K562 (cell line): Measurements from ENCODE around the gene NECTIN2. TPM values are rescaled to one million over a fixed set of nuclear protein-coding genes. Genes with fewer than 3 reads are reported as not detected.

Source experiments
- DACH1 ChIP-seq: fragments of 450-650 bp; IDR thresholded peaks from 2 replicates; pipeline ENCODE4 v1.6.1; 2018; ENCODE audit not compliant: partially characterized antibody
- HLTF ChIP-seq: fragments of 450-650 bp; IDR thresholded peaks from 2 replicates; pipeline ENCODE4 v1.6.1; 2016
- KHSRP ChIP-seq: fragments of 450-650 bp; IDR thresholded peaks from 2 replicates; pipeline ENCODE4 v1.6.1; 2017
- MAZ ChIP-seq, 2 experiments: fragments of 450-650 bp in 1 of 2; sonication (generic) in 1 of 2; formaldehyde crosslinking; IDR thresholded peaks in 1 of 2; conservative IDR thresholded peaks in 1 of 2; 2 replicates each; pipeline versions ENCODE4 v1.4.0 to v1.5.0; 2020; ENCODE audit warnings: mild to moderate bottlenecking in 1 of 2, missing genetic modification reagents in 1 of 2
- polyA plus RNA-seq, 8 experiments: library from polyadenylated mRNA; depleted of rRNA in 4 of 8; stranded (reverse) in 5 of 8; unstranded in 3 of 8; fragments of >200 nt; fragmentation: Nextera tagmentation in 2 of 8; fragmentation: Illumina TruSeq in 1 of 8; extraction: Ambion mirVana in 2 of 8; extraction: Trizol in 1 of 8; gene quantifications; 2 replicates each; pipeline versions ENCODE4 v1.2.1 to v1.2.3, GENCODE V29; 2011 to 2014; ENCODE audit warnings: inconsistent platforms in 1 of 8, missing spikeins in 1 of 8
- total RNA-seq, 7 experiments: library from RNA; depleted of rRNA in 6 of 7; stranded (reverse); fragments of >200 nt in 6 of 7; fragmentation: Illumina TruSeq in 2 of 7; extraction: Trizol in 2 of 7; gene quantifications; 2 replicates each; pipeline versions ENCODE4 v1.2.1 to v1.2.3, GENCODE V29; 2011 to 2021; ENCODE audit warnings: low replicate concordance in 1 of 7
- TF ChIP-seq, protein P1 (sequence below): fragments of 450-650 bp; IDR thresholded peaks from 2 replicates; pipeline ENCODE4 v1.6.1; 2016; ENCODE audit warnings: mild to moderate bottlenecking, moderate library complexity
- TF ChIP-seq, protein P2 (sequence below): IDR thresholded peaks from 2 replicates; pipeline ENCODE4 v1.6.1; 2016; ENCODE audit warnings: missing genetic modification characterization, missing compliant biosample characterization
- TF ChIP-seq, protein P3 (sequence below): fragments of 450-650 bp; formaldehyde crosslinking; IDR thresholded peaks from 2 replicates; pipeline ENCODE4 v1.4.0; 2020; ENCODE audit warnings: mild to moderate bottlenecking, moderate library complexity

NECTIN2 gene
- total and polyA plus RNA-seq, 9 of the 15 experiments (the other 6 are each of a cell fraction or from before 2014, with no cell fraction given): 3.9 to 94.9 (median 34.9) TPM

DNA sequence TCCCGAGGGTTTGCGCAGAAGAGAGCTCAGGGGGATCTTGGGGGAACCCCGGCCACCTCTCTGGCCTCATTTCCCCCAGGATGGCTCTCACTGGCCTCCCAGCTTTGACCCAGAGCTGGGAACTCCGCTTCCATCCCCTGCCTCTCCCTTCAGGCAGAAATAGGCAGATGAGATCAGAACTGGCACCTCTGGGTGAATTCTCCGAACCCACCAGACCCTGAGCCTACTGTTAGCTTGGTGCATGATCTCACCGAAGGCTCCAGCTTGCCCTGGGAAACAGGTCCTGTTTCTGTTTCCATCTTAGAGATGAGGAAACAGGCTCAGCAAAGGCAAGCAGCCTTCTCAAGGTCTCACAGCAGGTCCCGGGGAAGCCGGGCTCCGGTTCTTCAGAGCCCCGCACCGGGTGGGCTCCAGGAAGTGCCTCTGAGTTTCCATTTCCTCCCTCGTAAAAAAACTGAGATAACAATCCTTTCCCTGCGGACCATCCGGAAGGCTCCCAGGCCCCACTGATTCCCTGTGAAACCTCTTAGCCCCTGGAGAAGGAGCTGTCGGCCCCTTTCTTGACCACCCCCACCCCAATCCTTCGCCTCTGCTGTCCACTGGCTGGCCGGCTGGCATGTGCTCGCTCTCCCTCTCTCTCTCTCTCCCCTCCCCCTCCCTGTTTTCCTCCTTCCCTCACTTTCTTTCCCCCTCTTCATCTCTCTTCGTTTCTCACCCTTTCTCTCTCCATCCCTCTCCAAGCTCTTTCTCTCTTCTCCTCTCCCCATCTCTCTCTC, 2.1 kb downstream of the NECTIN2 start (continued):
- TF ChIP-seq, protein P1, sequence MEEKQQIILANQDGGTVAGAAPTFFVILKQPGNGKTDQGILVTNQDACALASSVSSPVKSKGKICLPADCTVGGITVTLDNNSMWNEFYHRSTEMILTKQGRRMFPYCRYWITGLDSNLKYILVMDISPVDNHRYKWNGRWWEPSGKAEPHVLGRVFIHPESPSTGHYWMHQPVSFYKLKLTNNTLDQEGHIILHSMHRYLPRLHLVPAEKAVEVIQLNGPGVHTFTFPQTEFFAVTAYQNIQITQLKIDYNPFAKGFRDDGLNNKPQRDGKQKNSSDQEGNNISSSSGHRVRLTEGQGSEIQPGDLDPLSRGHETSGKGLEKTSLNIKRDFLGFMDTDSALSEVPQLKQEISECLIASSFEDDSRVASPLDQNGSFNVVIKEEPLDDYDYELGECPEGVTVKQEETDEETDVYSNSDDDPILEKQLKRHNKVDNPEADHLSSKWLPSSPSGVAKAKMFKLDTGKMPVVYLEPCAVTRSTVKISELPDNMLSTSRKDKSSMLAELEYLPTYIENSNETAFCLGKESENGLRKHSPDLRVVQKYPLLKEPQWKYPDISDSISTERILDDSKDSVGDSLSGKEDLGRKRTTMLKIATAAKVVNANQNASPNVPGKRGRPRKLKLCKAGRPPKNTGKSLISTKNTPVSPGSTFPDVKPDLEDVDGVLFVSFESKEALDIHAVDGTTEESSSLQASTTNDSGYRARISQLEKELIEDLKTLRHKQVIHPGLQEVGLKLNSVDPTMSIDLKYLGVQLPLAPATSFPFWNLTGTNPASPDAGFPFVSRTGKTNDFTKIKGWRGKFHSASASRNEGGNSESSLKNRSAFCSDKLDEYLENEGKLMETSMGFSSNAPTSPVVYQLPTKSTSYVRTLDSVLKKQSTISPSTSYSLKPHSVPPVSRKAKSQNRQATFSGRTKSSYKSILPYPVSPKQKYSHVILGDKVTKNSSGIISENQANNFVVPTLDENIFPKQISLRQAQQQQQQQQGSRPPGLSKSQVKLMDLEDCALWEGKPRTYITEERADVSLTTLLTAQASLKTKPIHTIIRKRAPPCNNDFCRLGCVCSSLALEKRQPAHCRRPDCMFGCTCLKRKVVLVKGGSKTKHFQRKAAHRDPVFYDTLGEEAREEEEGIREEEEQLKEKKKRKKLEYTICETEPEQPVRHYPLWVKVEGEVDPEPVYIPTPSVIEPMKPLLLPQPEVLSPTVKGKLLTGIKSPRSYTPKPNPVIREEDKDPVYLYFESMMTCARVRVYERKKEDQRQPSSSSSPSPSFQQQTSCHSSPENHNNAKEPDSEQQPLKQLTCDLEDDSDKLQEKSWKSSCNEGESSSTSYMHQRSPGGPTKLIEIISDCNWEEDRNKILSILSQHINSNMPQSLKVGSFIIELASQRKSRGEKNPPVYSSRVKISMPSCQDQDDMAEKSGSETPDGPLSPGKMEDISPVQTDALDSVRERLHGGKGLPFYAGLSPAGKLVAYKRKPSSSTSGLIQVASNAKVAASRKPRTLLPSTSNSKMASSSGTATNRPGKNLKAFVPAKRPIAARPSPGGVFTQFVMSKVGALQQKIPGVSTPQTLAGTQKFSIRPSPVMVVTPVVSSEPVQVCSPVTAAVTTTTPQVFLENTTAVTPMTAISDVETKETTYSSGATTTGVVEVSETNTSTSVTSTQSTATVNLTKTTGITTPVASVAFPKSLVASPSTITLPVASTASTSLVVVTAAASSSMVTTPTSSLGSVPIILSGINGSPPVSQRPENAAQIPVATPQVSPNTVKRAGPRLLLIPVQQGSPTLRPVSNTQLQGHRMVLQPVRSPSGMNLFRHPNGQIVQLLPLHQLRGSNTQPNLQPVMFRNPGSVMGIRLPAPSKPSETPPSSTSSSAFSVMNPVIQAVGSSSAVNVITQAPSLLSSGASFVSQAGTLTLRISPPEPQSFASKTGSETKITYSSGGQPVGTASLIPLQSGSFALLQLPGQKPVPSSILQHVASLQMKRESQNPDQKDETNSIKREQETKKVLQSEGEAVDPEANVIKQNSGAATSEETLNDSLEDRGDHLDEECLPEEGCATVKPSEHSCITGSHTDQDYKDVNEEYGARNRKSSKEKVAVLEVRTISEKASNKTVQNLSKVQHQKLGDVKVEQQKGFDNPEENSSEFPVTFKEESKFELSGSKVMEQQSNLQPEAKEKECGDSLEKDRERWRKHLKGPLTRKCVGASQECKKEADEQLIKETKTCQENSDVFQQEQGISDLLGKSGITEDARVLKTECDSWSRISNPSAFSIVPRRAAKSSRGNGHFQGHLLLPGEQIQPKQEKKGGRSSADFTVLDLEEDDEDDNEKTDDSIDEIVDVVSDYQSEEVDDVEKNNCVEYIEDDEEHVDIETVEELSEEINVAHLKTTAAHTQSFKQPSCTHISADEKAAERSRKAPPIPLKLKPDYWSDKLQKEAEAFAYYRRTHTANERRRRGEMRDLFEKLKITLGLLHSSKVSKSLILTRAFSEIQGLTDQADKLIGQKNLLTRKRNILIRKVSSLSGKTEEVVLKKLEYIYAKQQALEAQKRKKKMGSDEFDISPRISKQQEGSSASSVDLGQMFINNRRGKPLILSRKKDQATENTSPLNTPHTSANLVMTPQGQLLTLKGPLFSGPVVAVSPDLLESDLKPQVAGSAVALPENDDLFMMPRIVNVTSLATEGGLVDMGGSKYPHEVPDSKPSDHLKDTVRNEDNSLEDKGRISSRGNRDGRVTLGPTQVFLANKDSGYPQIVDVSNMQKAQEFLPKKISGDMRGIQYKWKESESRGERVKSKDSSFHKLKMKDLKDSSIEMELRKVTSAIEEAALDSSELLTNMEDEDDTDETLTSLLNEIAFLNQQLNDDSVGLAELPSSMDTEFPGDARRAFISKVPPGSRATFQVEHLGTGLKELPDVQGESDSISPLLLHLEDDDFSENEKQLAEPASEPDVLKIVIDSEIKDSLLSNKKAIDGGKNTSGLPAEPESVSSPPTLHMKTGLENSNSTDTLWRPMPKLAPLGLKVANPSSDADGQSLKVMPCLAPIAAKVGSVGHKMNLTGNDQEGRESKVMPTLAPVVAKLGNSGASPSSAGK: peak; percentile 75
- TF ChIP-seq, protein P2, sequence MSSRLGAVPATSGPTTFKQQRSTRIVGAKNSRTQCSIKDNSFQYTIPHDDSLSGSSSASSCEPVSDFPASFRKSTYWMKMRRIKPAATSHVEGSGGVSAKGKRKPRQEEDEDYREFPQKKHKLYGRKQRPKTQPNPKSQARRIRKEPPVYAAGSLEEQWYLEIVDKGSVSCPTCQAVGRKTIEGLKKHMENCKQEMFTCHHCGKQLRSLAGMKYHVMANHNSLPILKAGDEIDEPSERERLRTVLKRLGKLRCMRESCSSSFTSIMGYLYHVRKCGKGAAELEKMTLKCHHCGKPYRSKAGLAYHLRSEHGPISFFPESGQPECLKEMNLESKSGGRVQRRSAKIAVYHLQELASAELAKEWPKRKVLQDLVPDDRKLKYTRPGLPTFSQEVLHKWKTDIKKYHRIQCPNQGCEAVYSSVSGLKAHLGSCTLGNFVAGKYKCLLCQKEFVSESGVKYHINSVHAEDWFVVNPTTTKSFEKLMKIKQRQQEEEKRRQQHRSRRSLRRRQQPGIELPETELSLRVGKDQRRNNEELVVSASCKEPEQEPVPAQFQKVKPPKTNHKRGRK (tag): peak; percentile 70
- TF ChIP-seq KHSRP: no peak
- TF ChIP-seq, protein P3, sequence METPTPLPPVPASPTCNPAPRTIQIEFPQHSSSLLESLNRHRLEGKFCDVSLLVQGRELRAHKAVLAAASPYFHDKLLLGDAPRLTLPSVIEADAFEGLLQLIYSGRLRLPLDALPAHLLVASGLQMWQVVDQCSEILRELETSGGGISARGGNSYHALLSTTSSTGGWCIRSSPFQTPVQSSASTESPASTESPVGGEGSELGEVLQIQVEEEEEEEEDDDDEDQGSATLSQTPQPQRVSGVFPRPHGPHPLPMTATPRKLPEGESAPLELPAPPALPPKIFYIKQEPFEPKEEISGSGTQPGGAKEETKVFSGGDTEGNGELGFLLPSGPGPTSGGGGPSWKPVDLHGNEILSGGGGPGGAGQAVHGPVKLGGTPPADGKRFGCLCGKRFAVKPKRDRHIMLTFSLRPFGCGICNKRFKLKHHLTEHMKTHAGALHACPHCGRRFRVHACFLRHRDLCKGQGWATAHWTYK (CRISPR knock-in tag): no peak
- no peak for TF ChIP-seq MAZ (CRISPR knock-in tag; conservative IDR thresholded peaks at IDR 0.05 in 1 of 2, IDR thresholded peaks at IDR 0.05 in 1 of 2)
- TF ChIP-seq DACH1: no peak
- peak; percentile 82; the same call in 1 of the 2 replicates for TF ChIP-seq HLTF
